Tibial nerve (tissue), 4 donors: ENCODE results near the gene YBX2.
"Not testable (repeated sequence)": the region's sequence is repeated elsewhere in the genome, so short reads cannot be mapped to it uniquely, and the experiment has no call there.

Source experiments
- EP300 ChIP-seq, 2 donors: sonication (generic); formaldehyde crosslinking; IDR thresholded peaks; one replicate each; pipeline ENCODE4 v1.6.1; 2017; ENCODE audit warnings: antibody characterized with exemption in 2 of 2, mild to moderate bottlenecking in 1 of 2
- POLR2A ChIP-seq, 2 donors: fragments of 450-650 bp; IDR thresholded peaks; one replicate each; pipeline ENCODE4 v1.6.1; 2017; ENCODE audit warnings: antibody characterized with exemption in 2 of 2, mild to moderate bottlenecking in 2 of 2, moderate library complexity in 2 of 2
- TF ChIP-seq, protein P1 (sequence below), 5 experiments: fragments of 200-600 bp in 3 of 5; fragments of 450-650 bp in 2 of 5; sonication (generic) in 3 of 5; IDR thresholded peaks; one replicate each; pipeline ENCODE4 v1.5.1; 2016 to 2019; ENCODE audit warnings: antibody characterized with exemption in 5 of 5, mild to moderate bottlenecking in 3 of 5, moderate library complexity in 2 of 5

DNA sequence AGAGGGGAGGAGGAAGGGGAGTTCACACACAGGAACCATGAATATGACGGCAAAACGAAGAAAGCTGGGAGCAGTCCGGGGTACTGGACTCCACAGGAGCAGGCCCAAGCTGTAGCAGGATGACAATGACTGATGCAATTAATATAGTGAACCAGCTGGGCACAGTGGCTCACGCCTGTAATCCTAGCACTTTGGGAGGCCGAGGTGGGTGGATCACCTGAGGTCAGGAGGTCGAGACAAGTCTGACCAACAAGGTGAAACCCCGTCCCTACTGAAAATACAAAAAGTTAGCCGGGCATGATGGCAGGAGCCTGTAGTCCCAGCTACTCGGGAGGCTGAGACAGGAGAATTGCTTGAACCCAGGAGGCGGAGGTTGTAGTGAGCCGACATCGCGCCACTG, 41.3 kb upstream of the YBX2 start:
- TF ChIP-seq, protein P1, sequence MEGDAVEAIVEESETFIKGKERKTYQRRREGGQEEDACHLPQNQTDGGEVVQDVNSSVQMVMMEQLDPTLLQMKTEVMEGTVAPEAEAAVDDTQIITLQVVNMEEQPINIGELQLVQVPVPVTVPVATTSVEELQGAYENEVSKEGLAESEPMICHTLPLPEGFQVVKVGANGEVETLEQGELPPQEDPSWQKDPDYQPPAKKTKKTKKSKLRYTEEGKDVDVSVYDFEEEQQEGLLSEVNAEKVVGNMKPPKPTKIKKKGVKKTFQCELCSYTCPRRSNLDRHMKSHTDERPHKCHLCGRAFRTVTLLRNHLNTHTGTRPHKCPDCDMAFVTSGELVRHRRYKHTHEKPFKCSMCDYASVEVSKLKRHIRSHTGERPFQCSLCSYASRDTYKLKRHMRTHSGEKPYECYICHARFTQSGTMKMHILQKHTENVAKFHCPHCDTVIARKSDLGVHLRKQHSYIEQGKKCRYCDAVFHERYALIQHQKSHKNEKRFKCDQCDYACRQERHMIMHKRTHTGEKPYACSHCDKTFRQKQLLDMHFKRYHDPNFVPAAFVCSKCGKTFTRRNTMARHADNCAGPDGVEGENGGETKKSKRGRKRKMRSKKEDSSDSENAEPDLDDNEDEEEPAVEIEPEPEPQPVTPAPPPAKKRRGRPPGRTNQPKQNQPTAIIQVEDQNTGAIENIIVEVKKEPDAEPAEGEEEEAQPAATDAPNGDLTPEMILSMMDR (IDR thresholded peaks at IDR 0.05), result not testable (repeated sequence)
- not testable (repeated sequence) for TF ChIP-seq POLR2A, EP300 (IDR thresholded peaks at IDR 0.05)
